CD14-positive monocyte (primary cell): ENCODE measurements around the gene TAS2R14. TPM values are rescaled to one million over a fixed set of nuclear protein-coding genes. Genes with fewer than 3 reads are reported as not detected.

ENCODE experiments used
- DNase-seq, 3 donors: peaks; one replicate each; pipeline ENCODE4 v3.0.0-alpha.2; 2011 to 2022
- H2AFZ ChIP-seq: 2 replicates; pipeline ENCODE4 v1.6.0; 2012; ENCODE audit warnings: mild to moderate bottlenecking, low read depth, low read length, inconsistent platforms; ENCODE audit not compliant: insufficient read depth, poor library complexity, severe bottlenecking
- H3K27ac ChIP-seq, 2 donors: 1 replicate in 1 of 2; 2 replicates in 1 of 2; pipeline ENCODE4 v1.5.1; 2012 to 2013; ENCODE audit warnings: low read length in 2 of 2, control low read depth in 1 of 2, inconsistent platforms in 1 of 2, low read depth in 1 of 2, mild to moderate bottlenecking in 1 of 2
- H3K27me3 ChIP-seq, 2 donors: one replicate each; pipeline versions ENCODE4 v1.6.0 to v1.6.1; 2011 to 2013; ENCODE audit warnings: low read length in 2 of 2; ENCODE audit not compliant: control insufficient read depth in 2 of 2, insufficient read depth in 2 of 2
- H3K36me3 ChIP-seq, 2 donors: replicated peaks in 1 of 2; 1 replicate in 1 of 2; 2 replicates in 1 of 2; pipeline versions ENCODE4 v1.5.1 to v1.6.1; 2012 to 2013; ENCODE audit warnings: low read length in 2 of 2, control low read depth in 1 of 2, inconsistent platforms in 1 of 2, mild to moderate bottlenecking in 1 of 2; ENCODE audit not compliant: insufficient read depth in 2 of 2, control insufficient read depth in 1 of 2
- H3K4me1 ChIP-seq, 2 donors: 1 replicate in 1 of 2; 2 replicates in 1 of 2; pipeline versions ENCODE4 v1.5.1 to v1.6.1; 2012 to 2013; ENCODE audit warnings: low read length in 2 of 2, control low read depth in 1 of 2, inconsistent platforms in 1 of 2, mild to moderate bottlenecking in 1 of 2, moderate library complexity in 1 of 2; ENCODE audit not compliant: insufficient read depth in 2 of 2, control insufficient read depth in 1 of 2
- H3K4me2 ChIP-seq: replicated peaks from 2 replicates; pipeline ENCODE3; 2012; ENCODE audit warnings: low read length, moderate library complexity, mild to moderate bottlenecking; ENCODE audit not compliant: poor library complexity, severe bottlenecking; ENCODE audit errors: extremely low read depth
- H3K4me3 ChIP-seq, 3 experiments: fragments of 200-600 bp in 1 of 3; sonication (generic) in 1 of 3; replicated peaks in 1 of 3; 1 replicate in 2 of 3; 2 replicates in 1 of 3; pipeline ENCODE4 v1.5.1; 2011 to 2013; ENCODE audit warnings: low read length in 3 of 3, mild to moderate bottlenecking in 3 of 3, control low read depth in 2 of 3, low read depth in 2 of 3, inconsistent platforms in 1 of 3, moderate library complexity in 1 of 3
- H3K79me2 ChIP-seq: 2 replicates; pipeline ENCODE4 v1.6.0; 2012; ENCODE audit warnings: mild to moderate bottlenecking, control low read depth, inconsistent platforms, low read length, moderate library complexity; ENCODE audit not compliant: insufficient read depth
- H3K9ac ChIP-seq: 2 replicates; pipeline ENCODE4 v1.6.0; 2017; ENCODE audit warnings: low read length, mild to moderate bottlenecking; ENCODE audit not compliant: insufficient read depth, poor library complexity, severe bottlenecking
- H3K9me3 ChIP-seq, 2 donors: replicated peaks in 1 of 2; 1 replicate in 1 of 2; 2 replicates in 1 of 2; pipeline versions ENCODE4 v1.5.1 to v1.6.1; 2012 to 2013; ENCODE audit warnings: low read length in 2 of 2, control low read depth in 1 of 2; ENCODE audit not compliant: control insufficient read depth in 1 of 2, insufficient read depth in 1 of 2
- H4K20me1 ChIP-seq: 2 replicates; pipeline ENCODE4 v1.6.0; 2012; ENCODE audit warnings: mild to moderate bottlenecking, low read length, control low read depth, moderate library complexity; ENCODE audit not compliant: insufficient read depth
- H3K27ac Mint-ChIP-seq, 7 donors: one replicate each; pipeline ENCODE4 v1.8.0; 2020; ENCODE audit warnings: mild to moderate bottlenecking in 7 of 7, mixed read lengths in 7 of 7, moderate library complexity in 6 of 7, inconsistent platforms in 2 of 7
- H3K27me3 Mint-ChIP-seq, 3 donors: one replicate each; pipeline ENCODE4 v1.8.0; 2021 to 2022; ENCODE audit warnings: low read depth in 3 of 3, mild to moderate bottlenecking in 3 of 3, mixed read lengths in 3 of 3, moderate library complexity in 3 of 3, inconsistent platforms in 1 of 3
- H3K36me3 Mint-ChIP-seq, 2 donors: one replicate each; pipeline ENCODE4 v1.8.0; 2020; ENCODE audit warnings: mixed read lengths in 2 of 2, inconsistent platforms in 1 of 2, mild to moderate bottlenecking in 1 of 2
- H3K4me1 Mint-ChIP-seq: one replicate; pipeline ENCODE4 v1.8.0; 2020; ENCODE audit warnings: mild to moderate bottlenecking, mixed read lengths
- H3K4me3 Mint-ChIP-seq, 2 donors: one replicate each; pipeline ENCODE4 v1.8.0; 2020; ENCODE audit warnings: mild to moderate bottlenecking in 2 of 2, mixed read lengths in 2 of 2, moderate library complexity in 1 of 2
- H3K9me3 Mint-ChIP-seq, 7 donors: one replicate each; pipeline ENCODE4 v1.8.0; 2020 to 2022; ENCODE audit warnings: mixed read lengths in 7 of 7, mild to moderate bottlenecking in 6 of 7, moderate library complexity in 6 of 7, inconsistent platforms in 2 of 7
- WGBS: methylation state at CpG from one replicate; pipeline ENCODE4 v1.1.5; 2013; ENCODE audit warnings: missing lambda C conversion rate; ENCODE audit not compliant: insufficient coverage; 5-methylcytosine and 5-hydroxymethylcytosine counted together
- intact Hi-C, 2 donors: fragments of 100-400 bp; cut with micrococcal nuclease; formaldehyde crosslinking; loops; one replicate each; pipeline versions ENCODE4 v1.15.0 to v1.15.1; 2023
- polyA plus RNA-seq, 3 donors: library from polyadenylated mRNA; depleted of rRNA in 1 of 3; unstranded in 2 of 3; stranded (reverse) in 1 of 3; fragments of 300-500 nt in 2 of 3; fragments of >200 nt in 1 of 3; fragmentation: Illumina TruSeq in 2 of 3; gene quantifications; 1 replicate in 2 of 3; 2 replicates in 1 of 3; pipeline ENCODE4 v1.2.3, GENCODE V29; 2012 to 2021
- TF ChIP-seq, protein P1 (sequence below): fragments of 200-600 bp; IDR thresholded peaks from one replicate; pipeline ENCODE4 v1.8.0; 2022; ENCODE audit warnings: antibody characterized with exemption, mild to moderate bottlenecking

Gene TAS2R14
- polyA plus RNA-seq, 3 donors, result 0.53 to 1.5 (median 0.61) TPM

DNA sequence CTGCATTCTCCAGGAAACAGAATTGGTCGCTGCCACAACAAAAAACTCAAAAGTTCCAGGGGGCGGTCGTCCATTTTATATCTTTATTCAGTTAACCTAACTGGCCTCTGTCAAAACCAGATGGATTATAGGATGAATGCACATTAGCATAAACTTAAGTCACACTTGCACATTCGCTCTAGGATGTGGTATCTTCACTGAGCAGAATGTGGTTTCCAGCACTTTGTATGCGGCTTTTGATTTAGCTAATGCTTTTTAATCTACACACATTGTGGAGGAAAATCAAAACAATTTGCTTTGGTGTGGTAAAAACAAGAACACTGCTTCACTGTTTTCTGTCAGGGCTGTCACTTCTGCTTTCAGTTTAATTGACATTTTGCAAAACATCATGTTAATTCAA lies 43.2 kb upstream of the TAS2R14 start:
- Mint-ChIP-seq H3K27me3 (no peaks in the 10 kb centered on the region), H3K4me3 (no peak overlapping the region)
- intact Hi-C loops, result no loop called here

DNA sequence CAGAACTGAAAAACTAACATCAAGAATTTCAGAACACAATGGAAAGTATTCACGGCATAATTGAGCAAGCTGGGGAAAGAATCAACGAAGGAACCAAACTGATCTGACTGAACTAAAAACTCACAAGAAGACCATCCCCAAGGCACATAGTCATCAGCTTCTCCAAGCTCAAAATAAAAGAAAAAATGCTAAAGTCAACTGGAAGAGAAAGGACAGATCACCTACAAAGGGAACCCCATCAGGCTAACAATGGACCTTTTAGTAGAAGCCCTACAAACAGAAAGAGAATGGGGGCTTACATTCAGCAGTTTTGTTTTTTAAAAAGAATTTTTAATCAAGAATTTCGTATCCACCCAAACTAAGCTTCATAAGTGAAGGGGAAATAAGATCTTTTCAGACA lies 35.9 kb upstream of the TAS2R14 start:
- Histone ChIP-seq H3K27ac (no peak overlapping the region), H3K4me3 (no peak overlapping the region), H3K4me1 (no peaks in the 10 kb centered on the region), H3K9me3 (no peaks in the 10 kb centered on the region), H3K36me3 (no peaks in the 10 kb centered on the region), H2AFZ (no peak overlapping the region), H3K4me2 (no peak overlapping the region), H3K9ac (no peak overlapping the region), H3K27me3 (no peaks in the 10 kb centered on the region), H3K79me2 (no peaks in the 10 kb centered on the region), H4K20me1 (no peaks in the 10 kb centered on the region)
- WGBS, result 100% methylated on average over 1 of the region's 3 CpGs
- peaks cover 0 to 2% (median 0%) of the 10 kb centered on the region in 7 donors for H3K9me3 Mint-ChIP-seq
- peaks cover 0 to 1% (median 0%) of the 10 kb centered on the region in 3 donors for H3K27me3 Mint-ChIP-seq
- no peak for DNase-seq
- intact Hi-C loops, result no loop called here
- TF ChIP-seq, protein P1, sequence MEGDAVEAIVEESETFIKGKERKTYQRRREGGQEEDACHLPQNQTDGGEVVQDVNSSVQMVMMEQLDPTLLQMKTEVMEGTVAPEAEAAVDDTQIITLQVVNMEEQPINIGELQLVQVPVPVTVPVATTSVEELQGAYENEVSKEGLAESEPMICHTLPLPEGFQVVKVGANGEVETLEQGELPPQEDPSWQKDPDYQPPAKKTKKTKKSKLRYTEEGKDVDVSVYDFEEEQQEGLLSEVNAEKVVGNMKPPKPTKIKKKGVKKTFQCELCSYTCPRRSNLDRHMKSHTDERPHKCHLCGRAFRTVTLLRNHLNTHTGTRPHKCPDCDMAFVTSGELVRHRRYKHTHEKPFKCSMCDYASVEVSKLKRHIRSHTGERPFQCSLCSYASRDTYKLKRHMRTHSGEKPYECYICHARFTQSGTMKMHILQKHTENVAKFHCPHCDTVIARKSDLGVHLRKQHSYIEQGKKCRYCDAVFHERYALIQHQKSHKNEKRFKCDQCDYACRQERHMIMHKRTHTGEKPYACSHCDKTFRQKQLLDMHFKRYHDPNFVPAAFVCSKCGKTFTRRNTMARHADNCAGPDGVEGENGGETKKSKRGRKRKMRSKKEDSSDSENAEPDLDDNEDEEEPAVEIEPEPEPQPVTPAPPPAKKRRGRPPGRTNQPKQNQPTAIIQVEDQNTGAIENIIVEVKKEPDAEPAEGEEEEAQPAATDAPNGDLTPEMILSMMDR, result no peak
- H3K4me1 Mint-ChIP-seq, result no peaks in the 10 kb centered on the region
- peaks cover 3% of the 10 kb centered on the region in 2 donors for H3K36me3 Mint-ChIP-seq
- no peak overlapping the region for H3K4me3 Mint-ChIP-seq
- H3K27ac Mint-ChIP-seq, result no peak overlapping the region

More for the DNA sequence above, 43.2 kb upstream of the TAS2R14 start:
- Histone ChIP-seq H4K20me1 (no peaks in the 10 kb centered on the region), H3K4me3 (no peak overlapping the region), H3K27ac (no peak overlapping the region), H3K9ac (no peak overlapping the region), H3K27me3 (no peaks in the 10 kb centered on the region), H3K36me3 (no peaks in the 10 kb centered on the region), H3K4me1 (no peaks in the 10 kb centered on the region), H2AFZ (no peak overlapping the region), H3K9me3 (no peaks in the 10 kb centered on the region), H3K79me2 (no peaks in the 10 kb centered on the region), H3K4me2 (no peak overlapping the region)
- H3K4me1 Mint-ChIP-seq, result no peaks in the 10 kb centered on the region
- no peak overlapping the region for H3K27ac Mint-ChIP-seq
- H3K9me3 Mint-ChIP-seq, result peaks cover 0 to 2% (median 0%) of the 10 kb centered on the region in 7 donors
- TF ChIP-seq, protein P1, result no peak
- H3K36me3 Mint-ChIP-seq, result peaks cover 0 to 3% of the 10 kb centered on the region in 2 donors
- no peak for DNase-seq
- WGBS, result 100% methylated on average over 1 of the region's 5 CpGs
